ENCODE results near the gene ANTKMT. TPM values are rescaled to one million over a fixed set of nuclear protein-coding genes. Genes with fewer than 3 reads are reported as not detected.

The ANTKMT gene
- total and polyA plus RNA-seq, 7 donors = 18.6 to 53.1 (median 35.5) TPM

DNA sequence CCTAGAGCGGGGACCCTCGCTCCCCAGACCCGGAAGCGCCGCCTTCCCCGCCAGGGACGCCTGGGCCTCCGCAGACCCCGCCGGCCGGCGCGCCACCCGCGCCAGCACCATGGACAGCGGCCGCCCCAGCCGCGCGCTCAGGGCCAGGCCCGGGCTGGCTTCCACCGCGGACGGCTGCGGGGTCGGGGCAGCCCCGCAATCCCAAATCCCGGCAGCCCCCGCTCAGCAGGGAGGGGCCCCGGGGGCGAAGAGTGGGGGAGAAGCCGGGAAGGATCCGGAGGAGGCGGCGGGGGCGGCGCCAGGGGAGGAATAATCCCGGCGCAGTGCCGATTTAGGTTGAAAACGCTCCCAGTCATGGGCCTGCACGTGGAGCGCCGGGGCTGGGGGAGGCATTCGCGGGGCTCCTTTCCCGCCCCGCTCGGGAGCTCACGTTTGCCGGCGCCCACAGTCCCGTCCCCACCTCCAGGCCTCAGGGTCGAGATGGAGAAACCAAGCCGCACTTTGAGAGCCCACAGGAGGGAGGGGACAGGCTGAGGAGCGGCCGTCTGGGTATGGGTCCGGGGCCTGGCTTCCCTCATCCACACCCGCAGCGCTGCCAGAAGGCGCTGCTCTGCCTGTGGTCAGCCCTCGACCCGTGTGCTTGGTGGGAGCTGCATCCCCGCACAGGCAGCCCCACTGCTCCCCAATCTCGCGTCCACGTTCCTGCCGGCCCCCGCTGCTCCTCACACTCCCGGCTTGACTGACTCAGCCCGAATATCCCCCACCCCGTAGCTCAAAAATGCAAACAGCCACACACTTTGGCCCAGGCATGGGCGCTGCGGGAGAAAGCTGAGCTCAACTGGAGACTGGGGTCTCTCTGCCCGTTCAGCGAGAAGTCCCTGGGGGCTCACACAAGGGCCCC is 20.0 kb upstream of the ANTKMT start:
- Histone ChIP-seq H3K4me3 (no peak overlapping the region), H3K27ac (no peak overlapping the region), H3K4me1 (peaks cover 0 to 13% (median 7%) of the 10 kb centered on the region in 4 donors), H3K9me3 (no peaks in the 10 kb centered on the region), H3K27me3 (peaks cover 65 to 93% (median 82%) of the 10 kb centered on the region in 3 donors), H3K36me3 (no peaks in the 10 kb centered on the region)
- no peak for TF ChIP-seq POLR2A (IDR thresholded peaks at IDR 0.05)
- TF ChIP-seq, protein P1, sequence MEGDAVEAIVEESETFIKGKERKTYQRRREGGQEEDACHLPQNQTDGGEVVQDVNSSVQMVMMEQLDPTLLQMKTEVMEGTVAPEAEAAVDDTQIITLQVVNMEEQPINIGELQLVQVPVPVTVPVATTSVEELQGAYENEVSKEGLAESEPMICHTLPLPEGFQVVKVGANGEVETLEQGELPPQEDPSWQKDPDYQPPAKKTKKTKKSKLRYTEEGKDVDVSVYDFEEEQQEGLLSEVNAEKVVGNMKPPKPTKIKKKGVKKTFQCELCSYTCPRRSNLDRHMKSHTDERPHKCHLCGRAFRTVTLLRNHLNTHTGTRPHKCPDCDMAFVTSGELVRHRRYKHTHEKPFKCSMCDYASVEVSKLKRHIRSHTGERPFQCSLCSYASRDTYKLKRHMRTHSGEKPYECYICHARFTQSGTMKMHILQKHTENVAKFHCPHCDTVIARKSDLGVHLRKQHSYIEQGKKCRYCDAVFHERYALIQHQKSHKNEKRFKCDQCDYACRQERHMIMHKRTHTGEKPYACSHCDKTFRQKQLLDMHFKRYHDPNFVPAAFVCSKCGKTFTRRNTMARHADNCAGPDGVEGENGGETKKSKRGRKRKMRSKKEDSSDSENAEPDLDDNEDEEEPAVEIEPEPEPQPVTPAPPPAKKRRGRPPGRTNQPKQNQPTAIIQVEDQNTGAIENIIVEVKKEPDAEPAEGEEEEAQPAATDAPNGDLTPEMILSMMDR (IDR thresholded peaks at IDR 0.05) = no peak
- TF ChIP-seq POLR2AphosphoS5 (IDR thresholded peaks at IDR 0.05) = no peak
- no peak for TF ChIP-seq EP300 (IDR thresholded peaks at IDR 0.05)
- DNase-seq = no peak
- 7 to 8% methylated on average over 76 of the region's 76 CpGs for WGBS, 2 donors
- intact Hi-C loops (cut with DNase I) = no loop called here

DNA sequence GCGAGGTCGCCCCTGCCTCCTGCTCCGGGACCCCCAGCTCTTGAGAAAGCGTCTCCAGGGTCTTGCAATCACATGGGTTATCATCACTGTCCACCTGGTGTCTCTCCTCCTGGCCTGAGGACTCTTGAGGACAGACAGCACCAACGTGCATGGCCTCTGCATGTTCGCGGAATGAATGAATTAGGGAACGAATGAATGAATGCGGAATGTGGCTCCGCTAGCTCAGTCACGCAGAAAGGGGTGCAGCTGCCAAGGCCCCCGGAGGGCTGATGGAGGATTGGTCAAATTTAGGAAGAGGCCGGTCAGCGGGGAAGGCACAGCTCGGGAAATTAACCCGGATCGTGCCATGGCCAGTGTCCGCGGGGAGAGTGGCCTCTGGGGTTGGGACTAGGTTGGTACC is 18.6 kb upstream of the ANTKMT start:
- DNase-seq = no peak
- TF ChIP-seq POLR2A (IDR thresholded peaks at IDR 0.05) = no peak
- no peak for TF ChIP-seq EP300 (IDR thresholded peaks at IDR 0.05)
- no peak for TF ChIP-seq POLR2AphosphoS5 (IDR thresholded peaks at IDR 0.05)
- TF ChIP-seq, protein P1 (IDR thresholded peaks at IDR 0.05) = no peak
- intact Hi-C loops (cut with DNase I) = no loop called here
- H3K36me3 ChIP-seq = no peaks in the 10 kb centered on the region
- no peak overlapping the region for H3K27ac ChIP-seq
- H3K27me3 ChIP-seq = peaks cover 68 to 93% (median 82%) of the 10 kb centered on the region in 3 donors
- H3K4me3 ChIP-seq = no peak overlapping the region
- no peaks in the 10 kb centered on the region for H3K9me3 ChIP-seq
- peaks cover 0 to 19% (median 11%) of the 10 kb centered on the region in 4 donors for H3K4me1 ChIP-seq
- WGBS, 2 donors = 85% methylated on average over 19 of the region's 19 CpGs

GRCh38 chr16:703406-703805 is 17.5 kb upstream of the ANTKMT start:
- Histone ChIP-seq H3K4me1 (peaks cover 0 to 19% (median 11%) of the 10 kb centered on the region in 4 donors), H3K4me3 (no peak overlapping the region), H3K27ac (no peak overlapping the region), H3K27me3 (peaks cover 72 to 96% (median 91%) of the 10 kb centered on the region in 3 donors), H3K36me3 (no peaks in the 10 kb centered on the region), H3K9me3 (no peaks in the 10 kb centered on the region)
- TF ChIP-seq EP300 (IDR thresholded peaks at IDR 0.05) (no peak), POLR2A (IDR thresholded peaks at IDR 0.05) (no peak), POLR2AphosphoS5 (IDR thresholded peaks at IDR 0.05) (no peak)
- TF ChIP-seq, protein P1 (IDR thresholded peaks at IDR 0.05) = no peak
- intact Hi-C loops (cut with DNase I) = no loop called here
- DNase-seq = no peak
- WGBS, 2 donors = 61 to 82% methylated on average over 12 of the region's 12 CpGs

DNA sequence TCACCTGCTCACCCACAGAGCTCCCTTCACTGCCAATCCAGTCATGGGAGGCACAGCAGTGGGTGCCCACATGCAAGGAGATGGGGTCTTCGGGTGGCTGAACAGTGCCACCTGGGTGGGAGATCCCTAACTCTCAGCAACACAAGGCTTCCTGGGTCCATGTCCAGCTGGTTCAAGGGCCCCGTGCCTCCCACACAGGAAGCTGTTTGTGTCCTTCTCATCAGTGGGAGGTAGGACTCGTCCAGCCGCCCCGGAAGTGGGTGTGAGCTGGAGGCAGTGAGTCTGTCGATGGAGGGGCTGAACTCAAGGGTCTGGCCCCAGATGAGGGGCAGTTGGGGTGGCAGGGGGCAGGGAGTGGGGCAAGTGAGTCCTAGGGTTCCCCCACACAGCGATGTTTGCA is 16.9 kb upstream of the ANTKMT start:
- no peak overlapping the region for H3K27ac ChIP-seq
- peaks cover 75 to 98% (median 97%) of the 10 kb centered on the region in 3 donors for H3K27me3 ChIP-seq
- no peaks in the 10 kb centered on the region for H3K36me3 ChIP-seq
- peaks cover 0 to 19% (median 11%) of the 10 kb centered on the region in 4 donors for H3K4me1 ChIP-seq
- H3K4me3 ChIP-seq = no peak overlapping the region
- H3K9me3 ChIP-seq = no peaks in the 10 kb centered on the region
- TF ChIP-seq EP300 (IDR thresholded peaks at IDR 0.05) (no peak), POLR2A (IDR thresholded peaks at IDR 0.05) (no peak), POLR2AphosphoS5 (IDR thresholded peaks at IDR 0.05) (no peak)
- TF ChIP-seq, protein P1 (IDR thresholded peaks at IDR 0.05) = no peak
- intact Hi-C loops (cut with DNase I) = no loop called here
- no peak for DNase-seq
- WGBS, 2 donors = 68 to 76% methylated on average over 7 of the region's 7 CpGs

Measured in sigmoid colon (tissue), 7 donors.